Motor neuron (in vitro differentiated cells): ENCODE data around the gene NFKBIA. TPM values are rescaled to one million over a fixed set of nuclear protein-coding genes. Genes with fewer than 3 reads are reported as not detected.
"Not testable (repeated sequence)": the region's sequence is repeated elsewhere in the genome, so short reads cannot be mapped to it uniquely, and the experiment has no call there.

ENCODE experiments used
- ATAC-seq, 8 experiments: fragments of 200-7000 bp; cut with Tn5 transposase; replicated peaks in 6 of 8; 2 replicates each; pipeline ENCODE4 v1.8.0; 2021; ENCODE audit warnings: mild to moderate bottlenecking in 8 of 8, moderate library complexity in 8 of 8
- H3K27ac ChIP-seq, 2 donors: fragments of 250-450 bp; sonication (Bioruptor Pico); 2 replicates each; pipeline ENCODE4 v1.9.0; 2021; ENCODE audit warnings: antibody characterized with exemption in 2 of 2, mild to moderate bottlenecking in 2 of 2, moderate library complexity in 1 of 2
- H3K4me1 ChIP-seq, 2 donors: fragments of 250-450 bp; sonication (Bioruptor Pico); replicated peaks in 1 of 2; 2 replicates each; pipeline ENCODE4 v1.6.1; 2021; ENCODE audit warnings: antibody characterized with exemption in 2 of 2, mild to moderate bottlenecking in 2 of 2, moderate library complexity in 1 of 2
- H3K4me3 ChIP-seq, 5 donors: fragments of 250-450 bp; sonication (Bioruptor Pico); 2 replicates each; pipeline ENCODE4 v1.9.0; 2021; ENCODE audit warnings: antibody characterized with exemption in 5 of 5, mild to moderate bottlenecking in 5 of 5, moderate library complexity in 4 of 5
- WGBS, 10 experiments: fragments of 450-650 bp; shearing (Covaris generic); methylation state at CpG; one replicate each; pipeline ENCODE4 v1.0.0; 2022; 5-methylcytosine and 5-hydroxymethylcytosine counted together
- in situ Hi-C, 9 experiments: fragments of 400-800 bp; cut with MboI; loops; one replicate each; pipeline ENCODE4 v1.15.0; 2021; ENCODE audit warnings: low sequenced_read_pairs in 9 of 9, low pct_unique_long_range_greater_than_20kb in 2 of 9; ENCODE audit not compliant: unreplicated experiment in 9 of 9
- total RNA-seq, 8 experiments: library from RNA; unstranded; fragments of 300-600 nt; gene quantifications; 2 replicates each; pipeline versions ENCODE4 v1.2.3 to v1.2.4, GENCODE V29; 2022

NFKBIA gene
- total RNA-seq, 8 experiments from 2014 or later, result 19.6 to 157 (median 36.2) TPM

- Histone ChIP-seq H3K4me1 (peaks cover 19 to 29% of the 10 kb centered on the region in 2 donors), H3K4me3 (no peak overlapping the region), H3K27ac (no peak overlapping the region)
- 10 to 100% (median 60%) methylated on average over 1 to 8 of the region's 24 CpGs; no CpG with 5 or more reads in 3 of the 10 experiments for WGBS, 10 experiments
- in situ Hi-C loops, result no loop called here
- peak in 3 of 8 experiments; percentile 11 to 47 (median 22) for ATAC-seq
Observed at GRCh38 chr14:35369701-35370191, 34.8 kb downstream of the NFKBIA start.

- no peak overlapping the region for H3K27ac ChIP-seq
- in situ Hi-C loops, result no loop called here
- no peak overlapping the region for H3K4me3 ChIP-seq
- no peak for ATAC-seq
- WGBS, 10 experiments, result 0 to 90% (median 73%) methylated on average over 1 to 16 of the region's 37 CpGs; no CpG with 5 or more reads in 3 of the 10 experiments
- peaks cover 19 to 29% of the 10 kb centered on the region in 2 donors for H3K4me1 ChIP-seq
Observed at GRCh38 chr14:35368583-35369392, 35.8 kb downstream of the NFKBIA start.

- peaks cover 19 to 29% of the 10 kb centered on the region in 2 donors for H3K4me1 ChIP-seq
- in situ Hi-C loops, result no loop called here
- H3K4me3 ChIP-seq, result no peak overlapping the region
- no peak for ATAC-seq
- H3K27ac ChIP-seq, result no peak overlapping the region
- 0 to 80% (median 50%) methylated on average over 1 to 2 of the region's 2 CpGs; no CpG with 5 or more reads in 7 of the 10 experiments for WGBS, 10 experiments
Observed at GRCh38 chr14:35368139-35368460, 36.4 kb downstream of the NFKBIA start.

GRCh38 chr14:35367056-35367372 lies 37.5 kb downstream of the NFKBIA start:
- no peak overlapping the region for H3K27ac ChIP-seq
- no peak overlapping the region for H3K4me3 ChIP-seq
- in situ Hi-C loops, result no loop called here
- H3K4me1 ChIP-seq, result peaks cover 19 to 29% of the 10 kb centered on the region in 2 donors
- WGBS, 10 experiments, result 60 to 100% (median 92%) methylated on average over 1 to 4 of the region's 5 CpGs; no CpG with 5 or more reads in 7 of the 10 experiments
- ATAC-seq, result no peak

GRCh38 chr14:35366521-35366976 lies 38.0 kb downstream of the NFKBIA start:
- WGBS, 10 experiments, result 92 to 100% (median 98%) methylated on average over 1 to 5 of the region's 8 CpGs; no CpG with 5 or more reads in 6 of the 10 experiments
- peaks cover 19 to 29% of the 10 kb centered on the region in 2 donors for H3K4me1 ChIP-seq
- no peak overlapping the region for H3K4me3 ChIP-seq
- ATAC-seq, result no peak
- H3K27ac ChIP-seq, result no peak overlapping the region
- in situ Hi-C loops, result no loop called here

GRCh38 chr14:35366056-35366451 lies 38.5 kb downstream of the NFKBIA start:
- peaks cover 19 to 29% of the 10 kb centered on the region in 2 donors for H3K4me1 ChIP-seq
- ATAC-seq, result peak in 1 of 8 experiments; percentile 5
- H3K27ac ChIP-seq, result no peak overlapping the region
- H3K4me3 ChIP-seq, result no peak overlapping the region
- WGBS, 10 experiments, result 80 to 82% methylated on average over 1 to 8 of the region's 12 CpGs; no CpG with 5 or more reads in 8 of the 10 experiments
- in situ Hi-C loops, result no loop called here

- H3K4me3 ChIP-seq, result no peak overlapping the region
- H3K27ac ChIP-seq, result peak overlapping the region in 1 of 2 donors; percentile 59
- ATAC-seq, result peak; percentile 41 to 98 (median 96)
- WGBS, 10 experiments, result 3 to 100% (median 30%) methylated on average over 2 to 6 of the region's 13 CpGs; no CpG with 5 or more reads in 3 of the 10 experiments
- in situ Hi-C loops, result no loop called here
- peaks cover 19 to 29% of the 10 kb centered on the region in 2 donors for H3K4me1 ChIP-seq
Observed at GRCh38 chr14:35365130-35366055, 39.2 kb downstream of the NFKBIA start.

GRCh38 chr14:35362911-35363374 lies 41.6 kb downstream of the NFKBIA start:
- no peak for ATAC-seq
- H3K4me3 ChIP-seq, result no peak overlapping the region
- H3K27ac ChIP-seq, result no peak overlapping the region
- H3K4me1 ChIP-seq, result peaks cover 16 to 22% of the 10 kb centered on the region in 2 donors
- in situ Hi-C loops, result no loop called here
- 59 to 100% (median 87%) methylated on average over 2 to 20 of the region's 25 CpGs; no CpG with 5 or more reads in 2 of the 10 experiments for WGBS, 10 experiments

GRCh38 chr14:35362450-35362849 lies 42.1 kb downstream of the NFKBIA start:
- no peak for ATAC-seq
- no peak overlapping the region for H3K4me3 ChIP-seq
- H3K4me1 ChIP-seq, result peaks cover 11 to 17% of the 10 kb centered on the region in 2 donors
- 8 to 80% (median 56%) methylated on average over 1 to 3 of the region's 3 CpGs; no CpG with 5 or more reads in 3 of the 10 experiments for WGBS, 10 experiments
- in situ Hi-C loops, result no loop called here
- no peak overlapping the region for H3K27ac ChIP-seq

- H3K27ac ChIP-seq, result no peak overlapping the region
- in situ Hi-C loops, result no loop called here
- WGBS, 10 experiments, result 60 to 93% (median 89%) methylated on average over 2 to 5 of the region's 8 CpGs; no CpG with 5 or more reads in 5 of the 10 experiments
- H3K4me1 ChIP-seq, result peaks cover 7 to 12% of the 10 kb centered on the region in 2 donors
- H3K4me3 ChIP-seq, result no peak overlapping the region
- ATAC-seq, result no peak
Observed at GRCh38 chr14:35361141-35361480, 43.4 kb downstream of the NFKBIA start.

- 40 to 90% (median 76%) methylated on average over 1 to 6 of the region's 7 CpGs; no CpG with 5 or more reads in 5 of the 10 experiments for WGBS, 10 experiments
- in situ Hi-C loops, result not testable (repeated sequence)
Observed at GRCh38 chr14:35359655-35360054, 44.9 kb downstream of the NFKBIA start.

GRCh38 chr14:35355981-35356841 lies 48.3 kb downstream of the NFKBIA start:
- no peaks in the 10 kb centered on the region for H3K4me1 ChIP-seq
- ATAC-seq, result peak in 2 of 8 experiments; percentile 75 to 79
- in situ Hi-C loops, result no loop called here
- no peak overlapping the region for H3K4me3 ChIP-seq
- H3K27ac ChIP-seq, result no peak overlapping the region
- 13 to 83% (median 53%) methylated on average over 1 to 3 of the region's 5 CpGs; no CpG with 5 or more reads in 1 of the 10 experiments for WGBS, 10 experiments

More at GRCh38 chr14:35359655-35360054, 44.9 kb downstream of the NFKBIA start:
- not testable (repeated sequence) for ATAC-seq, H3K4me3 ChIP-seq, H3K4me1 ChIP-seq, H3K27ac ChIP-seq
